AG09319 (cell line): ENCODE results near the gene C16orf95.

Source experiments
- DNase-seq: peaks from one replicate; pipeline ENCODE4 v3.0.0-alpha.2; 2010; ENCODE audit warnings: low read depth; ENCODE audit errors: extremely low read depth
- TF ChIP-seq, protein P1 (sequence below): IDR thresholded peaks from 2 replicates; pipeline ENCODE4 v1.5.1; 2011; ENCODE audit warnings: low read depth, mild to moderate bottlenecking, inconsistent platforms, low read length, moderate library complexity

C16orf95 gene

DNA sequence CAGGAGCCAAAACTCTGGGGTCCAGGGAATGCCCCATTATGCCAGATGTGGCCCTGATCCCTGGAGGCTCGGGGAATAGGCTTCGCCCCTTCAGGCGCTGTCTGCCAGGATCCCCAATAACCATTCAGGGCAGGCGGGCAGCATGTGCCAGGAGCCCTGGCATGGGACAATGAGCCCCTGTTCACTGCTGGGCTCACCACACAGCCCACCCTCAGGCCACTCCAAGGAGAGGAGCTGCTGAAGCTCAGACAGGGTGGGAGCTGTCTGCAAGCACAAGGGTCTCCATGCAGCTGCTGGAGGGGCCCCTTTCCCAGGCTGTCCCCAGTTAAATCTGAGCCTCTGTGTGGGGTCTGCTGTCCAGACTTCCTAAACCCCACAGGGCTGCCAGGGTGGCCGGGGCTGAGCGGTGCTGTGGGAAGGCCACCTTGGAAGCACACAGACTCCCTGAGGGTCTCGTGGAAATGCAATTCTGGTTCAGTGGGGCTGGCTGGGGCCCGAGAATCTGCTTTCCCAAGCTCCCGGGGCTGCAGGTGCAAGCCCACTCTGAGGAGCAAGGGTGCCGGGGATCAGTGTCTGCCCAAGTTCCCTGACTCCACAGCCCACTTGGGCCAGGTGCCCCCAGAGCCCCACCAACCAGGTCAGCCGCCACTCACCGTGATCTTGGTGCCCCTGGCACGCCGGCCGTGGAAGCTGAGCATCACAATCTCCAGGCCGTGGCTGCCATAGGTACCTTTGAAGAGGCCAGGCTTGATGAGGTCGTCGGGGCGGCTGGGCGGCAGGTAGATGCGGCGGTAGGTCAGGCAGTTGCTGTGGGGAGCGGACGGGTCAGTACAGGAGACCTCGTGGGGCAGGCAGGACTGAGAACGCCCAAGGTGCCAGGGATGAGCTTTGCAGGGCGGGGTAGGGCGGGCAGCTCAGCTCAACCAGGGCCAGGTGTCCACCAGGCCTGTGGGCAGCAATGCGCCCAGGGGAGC is 17.7 kb upstream of the C16orf95 start:
- no peak for DNase-seq
- TF ChIP-seq, protein P1, sequence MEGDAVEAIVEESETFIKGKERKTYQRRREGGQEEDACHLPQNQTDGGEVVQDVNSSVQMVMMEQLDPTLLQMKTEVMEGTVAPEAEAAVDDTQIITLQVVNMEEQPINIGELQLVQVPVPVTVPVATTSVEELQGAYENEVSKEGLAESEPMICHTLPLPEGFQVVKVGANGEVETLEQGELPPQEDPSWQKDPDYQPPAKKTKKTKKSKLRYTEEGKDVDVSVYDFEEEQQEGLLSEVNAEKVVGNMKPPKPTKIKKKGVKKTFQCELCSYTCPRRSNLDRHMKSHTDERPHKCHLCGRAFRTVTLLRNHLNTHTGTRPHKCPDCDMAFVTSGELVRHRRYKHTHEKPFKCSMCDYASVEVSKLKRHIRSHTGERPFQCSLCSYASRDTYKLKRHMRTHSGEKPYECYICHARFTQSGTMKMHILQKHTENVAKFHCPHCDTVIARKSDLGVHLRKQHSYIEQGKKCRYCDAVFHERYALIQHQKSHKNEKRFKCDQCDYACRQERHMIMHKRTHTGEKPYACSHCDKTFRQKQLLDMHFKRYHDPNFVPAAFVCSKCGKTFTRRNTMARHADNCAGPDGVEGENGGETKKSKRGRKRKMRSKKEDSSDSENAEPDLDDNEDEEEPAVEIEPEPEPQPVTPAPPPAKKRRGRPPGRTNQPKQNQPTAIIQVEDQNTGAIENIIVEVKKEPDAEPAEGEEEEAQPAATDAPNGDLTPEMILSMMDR = no peak

DNA sequence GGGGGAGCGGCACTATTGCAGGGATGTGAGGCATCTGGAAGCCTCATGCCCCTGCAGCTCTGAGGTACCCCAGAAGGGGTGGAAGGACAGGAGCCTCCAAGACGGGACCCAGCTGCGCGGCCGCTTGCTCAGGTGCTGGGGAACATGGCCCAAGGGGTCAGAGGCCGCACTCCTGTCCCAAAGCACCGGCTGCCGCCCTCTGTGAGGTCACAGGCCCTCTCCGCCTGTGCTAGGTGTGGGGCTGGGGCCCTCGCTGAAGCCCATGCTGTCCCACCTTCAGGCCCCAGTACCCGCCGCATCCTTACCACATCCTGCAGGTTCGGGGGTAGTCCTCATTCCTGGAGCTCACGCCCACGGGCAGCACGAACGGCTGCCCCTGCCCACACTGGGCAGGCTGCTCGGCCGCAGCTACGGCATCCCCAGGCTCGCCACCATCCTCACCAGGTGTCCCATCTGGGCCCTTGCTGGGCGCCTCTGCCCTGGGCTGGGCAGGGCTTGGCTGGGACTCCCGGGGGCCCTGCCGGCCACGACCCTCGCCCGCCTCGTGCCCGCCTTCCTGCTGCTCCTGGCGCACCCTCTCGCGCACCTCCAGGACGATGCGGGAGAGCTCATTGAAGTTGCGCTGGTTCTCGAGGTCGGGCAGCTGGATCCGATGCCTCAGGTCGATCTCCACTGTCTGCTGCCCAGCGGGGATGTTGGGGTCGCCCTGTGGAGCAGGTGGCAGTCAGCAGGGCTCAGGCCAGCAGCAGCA is 16.6 kb upstream of the C16orf95 start:
- no peak for DNase-seq

DNA sequence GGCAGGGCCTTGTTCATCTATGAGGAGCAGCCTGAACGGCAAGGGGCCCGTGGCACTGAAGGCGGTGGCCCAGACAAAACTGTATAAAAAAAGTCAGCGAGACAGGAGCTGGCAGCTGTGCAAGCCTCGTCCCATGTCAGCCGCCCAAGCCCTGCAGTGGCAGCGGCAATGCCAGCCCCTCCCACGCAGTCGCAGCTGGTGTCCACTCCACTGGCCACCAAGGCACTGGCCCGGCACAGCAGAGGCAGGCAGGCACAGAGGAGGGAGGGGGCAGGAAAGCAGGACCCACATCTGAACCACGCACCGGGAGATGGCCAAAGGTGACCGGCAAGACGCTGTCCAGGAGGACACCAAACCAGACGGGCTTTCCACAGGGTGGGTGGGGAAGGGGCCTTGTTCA is 15.9 kb upstream of the C16orf95 start:
- TF ChIP-seq, protein P1 = no peak
- DNase-seq = no peak

More for the DNA sequence above, 16.6 kb upstream of the C16orf95 start:
- TF ChIP-seq, protein P1 = no peak

DNA sequence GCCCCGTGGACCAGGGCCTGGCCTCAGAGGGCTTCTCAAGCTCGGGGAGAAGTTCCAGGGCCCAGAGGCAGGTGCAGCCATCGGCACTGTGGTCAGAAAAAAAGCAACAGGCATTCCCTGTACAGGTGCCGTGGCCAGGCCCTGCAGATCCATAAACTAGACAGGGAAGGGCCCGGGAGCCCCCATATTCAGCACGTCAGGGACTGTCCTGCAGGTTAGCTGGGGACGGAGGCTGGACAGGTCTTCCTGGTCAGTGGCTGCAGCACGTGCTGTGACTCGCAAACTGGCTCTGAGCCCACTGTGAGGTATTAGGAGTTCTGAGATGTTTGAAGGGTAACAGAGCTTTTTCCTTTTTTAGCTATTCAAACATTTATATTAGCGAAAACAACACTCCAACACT is 15.0 kb upstream of the C16orf95 start:
- DNase-seq = no peak
- TF ChIP-seq, protein P1 = no peak

DNA sequence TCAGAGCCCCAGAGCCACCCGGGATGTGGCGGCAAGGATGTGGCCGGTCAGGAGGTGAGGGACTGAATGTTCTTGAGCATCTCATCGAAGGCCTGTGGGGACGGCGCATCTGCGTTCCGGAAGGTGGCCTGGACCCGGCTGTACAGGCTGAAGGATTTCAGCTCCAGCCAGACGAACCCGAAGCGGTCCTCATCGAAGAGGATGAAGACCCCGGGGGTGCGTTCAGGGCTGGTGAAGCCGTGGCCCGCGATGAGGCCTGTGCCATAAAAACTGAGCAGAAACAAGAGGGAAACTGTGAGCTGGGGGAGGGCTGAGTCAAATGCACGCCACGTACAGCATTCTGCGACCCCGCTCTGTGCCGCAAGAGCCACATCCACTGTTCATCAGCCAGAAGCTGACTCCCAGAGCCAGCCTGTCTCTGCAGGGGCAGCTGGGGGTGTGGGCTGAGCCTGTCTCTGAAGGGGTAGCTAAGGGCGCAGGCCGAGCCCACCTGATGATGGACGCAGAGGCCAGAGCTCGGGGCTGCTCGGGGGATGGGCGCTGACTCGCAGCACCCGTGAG is 14.1 kb upstream of the C16orf95 start:
- TF ChIP-seq, protein P1 = no peak
- no peak for DNase-seq

DNA sequence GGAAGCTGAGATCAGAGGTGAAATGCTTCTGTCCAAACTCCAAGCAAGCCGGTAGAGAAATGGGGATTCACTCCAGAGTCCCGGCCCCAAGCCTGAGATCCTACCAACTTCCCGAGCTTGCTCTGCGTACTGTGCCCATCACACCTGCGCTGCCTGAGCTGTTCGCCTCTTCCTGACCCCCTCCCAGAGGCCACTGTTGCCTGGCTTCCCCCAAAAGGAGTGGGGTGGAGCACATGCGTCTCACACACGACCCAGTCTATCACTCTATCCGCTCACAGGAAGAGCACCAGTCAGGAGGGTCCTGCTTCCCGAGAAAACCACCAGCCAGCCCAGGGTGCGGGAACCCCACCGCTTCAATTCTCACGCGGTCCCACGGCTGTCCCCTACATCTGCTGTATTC is 13.5 kb upstream of the C16orf95 start:
- DNase-seq = no peak
- TF ChIP-seq, protein P1 = no peak
